ENCODE data around the gene GBGT1. TPM values are rescaled to one million over a fixed set of nuclear protein-coding genes. Genes with fewer than 3 reads are reported as not detected.
"Not testable (repeated sequence)": the region's sequence is repeated elsewhere in the genome, so short reads cannot be mapped to it uniquely, and the experiment has no call there.

Gene GBGT1
- total and polyA plus RNA-seq, 7 donors, result 1.6 to 4.4 (median 2.9) TPM

DNA sequence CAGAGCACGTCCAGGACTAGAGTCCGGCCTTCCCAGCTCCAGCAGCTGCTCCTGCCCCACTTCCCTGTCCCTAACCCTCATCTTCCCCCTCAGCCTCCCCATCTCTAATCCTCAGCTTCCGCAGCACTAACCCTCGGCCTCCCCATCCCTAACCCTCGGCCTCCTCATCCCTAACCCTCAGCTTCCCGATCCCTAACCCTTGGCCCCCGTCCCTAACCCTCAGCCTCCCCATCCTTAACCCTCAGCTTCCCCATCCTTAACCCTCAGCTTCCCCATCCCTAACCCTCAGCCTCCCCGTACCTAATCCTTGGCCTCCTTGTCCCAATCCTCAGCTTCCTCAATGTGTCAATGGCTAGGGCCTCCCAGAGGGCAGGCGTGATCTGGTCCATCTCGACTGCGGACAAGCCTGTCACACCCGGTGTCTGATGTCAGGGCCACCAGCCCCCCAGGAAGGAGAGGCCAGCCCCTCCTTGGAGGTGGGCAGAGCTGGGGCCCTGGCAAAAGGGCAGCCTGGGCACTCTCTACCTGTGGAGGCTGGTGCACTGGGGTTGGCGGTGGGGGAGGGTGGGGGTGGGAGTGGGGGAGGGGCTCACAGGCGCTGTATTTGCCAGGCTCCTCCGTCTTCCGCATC lies 43.9 kb upstream of the GBGT1 start:
- intact Hi-C loops (cut with DNase I), result no loop called here
- Histone ChIP-seq H3K9me3 (no peaks in the 10 kb centered on the region), H3K4me3 (no peak overlapping the region), H3K36me3 (ENCODE audit: insufficient read depth in 1 of 2, low read depth in 1 of 2) (no peaks in the 10 kb centered on the region), H3K4me1 (no peaks in the 10 kb centered on the region), H3K27ac (no peak overlapping the region), H3K27me3 (ENCODE audit: insufficient read depth in 3 of 3, low read length in 2 of 3) (peaks cover 0 to 27% (median 10%) of the 10 kb centered on the region in 3 donors)
- DNase-seq, result no peak
- 73 to 74% (median 74%) methylated on average over 15 to 16 of the region's 16 CpGs for WGBS, 3 donors
- ATAC-seq, result no peak
- no peak for TF ChIP-seq CTCF (IDR thresholded peaks at IDR 0.05)

DNA sequence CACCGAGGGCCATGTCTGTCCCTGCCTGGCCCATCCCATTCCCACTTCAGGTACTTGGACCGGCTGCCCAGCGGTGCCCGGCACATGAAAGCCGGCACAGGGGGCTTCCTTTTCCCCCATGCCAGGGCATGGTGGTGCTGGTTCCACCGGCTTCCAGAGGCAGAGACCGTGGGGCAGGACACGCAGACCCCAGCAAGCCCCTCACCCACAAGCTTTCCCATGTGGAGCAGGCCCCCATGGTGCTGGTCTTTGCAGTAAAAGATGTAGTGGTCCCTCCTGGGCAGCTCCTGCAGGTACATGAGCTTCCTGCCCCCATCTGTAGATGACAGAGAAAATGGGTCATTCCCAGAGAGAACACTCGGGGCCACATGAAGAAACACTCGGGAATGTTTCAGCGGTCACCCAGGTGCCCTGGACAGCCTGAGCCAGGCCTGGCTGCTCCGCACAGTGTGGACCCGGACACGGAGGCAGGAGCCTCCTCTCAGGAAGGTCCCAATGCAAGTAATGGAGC lies 43.4 kb upstream of the GBGT1 start:
- H3K27me3 ChIP-seq (ENCODE audit: insufficient read depth in 3 of 3, low read length in 2 of 3), result peaks cover 0 to 27% (median 10%) of the 10 kb centered on the region in 3 donors
- peak in 1 of 2 donors; percentile 29 for DNase-seq

GRCh38 chr9:133205996-133206931 lies 42.5 kb upstream of the GBGT1 start:
- Histone ChIP-seq H3K4me1 (no peaks in the 10 kb centered on the region), H3K4me3 (no peak overlapping the region), H3K36me3 (ENCODE audit: insufficient read depth in 1 of 2, low read depth in 1 of 2) (no peaks in the 10 kb centered on the region), H3K9me3 (no peaks in the 10 kb centered on the region), H3K27ac (no peak overlapping the region), H3K27me3 (ENCODE audit: insufficient read depth in 3 of 3, low read length in 2 of 3) (peaks cover 0 to 27% (median 10%) of the 10 kb centered on the region in 3 donors)
- no peak for TF ChIP-seq CTCF (IDR thresholded peaks at IDR 0.05)
- 75 to 80% (median 79%) methylated on average over 30 to 35 of the region's 35 CpGs for WGBS, 3 donors
- ATAC-seq (no peak), DNase-seq (peak in 1 of 2 donors; percentile 48)
- intact Hi-C loops (cut with DNase I), result no loop called here

More for the DNA sequence above, 43.4 kb upstream of the GBGT1 start:
- no peak for TF ChIP-seq CTCF (IDR thresholded peaks at IDR 0.05)
- Histone ChIP-seq H3K36me3 (ENCODE audit: insufficient read depth in 1 of 2, low read depth in 1 of 2) (no peaks in the 10 kb centered on the region), H3K9me3 (no peaks in the 10 kb centered on the region), H3K4me1 (no peaks in the 10 kb centered on the region), H3K4me3 (no peak overlapping the region), H3K27ac (no peak overlapping the region)
- 81 to 85% (median 82%) methylated on average over 14 of the region's 14 CpGs for WGBS, 3 donors
- intact Hi-C loops (cut with DNase I), result no loop called here
- ATAC-seq, result no peak

DNA sequence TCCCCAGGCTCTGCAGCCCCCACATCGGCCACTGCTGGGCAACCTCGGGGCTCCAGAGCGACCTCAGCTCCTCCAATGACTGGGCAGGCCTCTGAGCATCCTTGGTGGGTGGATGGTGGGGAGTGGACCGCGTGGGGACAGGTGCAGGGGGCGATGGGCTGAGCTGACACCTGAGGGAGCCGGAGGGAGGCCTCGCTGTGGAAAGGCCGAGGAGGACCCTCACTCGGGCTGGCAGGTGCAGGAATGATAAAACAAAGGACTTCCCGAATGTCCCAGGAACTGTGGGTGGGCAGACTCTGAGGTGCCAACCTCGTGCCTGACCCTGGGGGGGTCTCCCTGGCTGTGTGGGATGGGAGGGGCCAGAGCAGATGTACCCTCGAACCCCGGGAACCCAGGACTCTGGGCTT lies 41.8 kb upstream of the GBGT1 start:
- H3K4me1 ChIP-seq; H3K9me3 ChIP-seq; H3K4me3 ChIP-seq; H3K27ac ChIP-seq; intact Hi-C loops (cut with DNase I); H3K36me3 ChIP-seq (ENCODE audit: insufficient read depth in 1 of 2, low read depth in 1 of 2); ATAC-seq: not testable (repeated sequence)
- peak in 1 of 2 donors; percentile 30 for DNase-seq
- peaks cover 0 to 29% (median 6%) of the 10 kb centered on the region in 3 donors for H3K27me3 ChIP-seq (ENCODE audit: insufficient read depth in 3 of 3, low read length in 2 of 3)
- WGBS, 3 donors, result 66 to 71% (median 68%) methylated on average over 12 to 14 of the region's 14 CpGs

GRCh38 chr9:133204993-133205336 lies 41.3 kb upstream of the GBGT1 start:
- no peak for TF ChIP-seq CTCF (IDR thresholded peaks at IDR 0.05)
- DNase-seq (no peak), ATAC-seq (no peak)
- Histone ChIP-seq H3K36me3 (ENCODE audit: insufficient read depth in 1 of 2, low read depth in 1 of 2) (no peaks in the 10 kb centered on the region), H3K27me3 (ENCODE audit: insufficient read depth in 3 of 3, low read length in 2 of 3) (peaks cover 0 to 31% (median 4%) of the 10 kb centered on the region in 3 donors), H3K27ac (no peak overlapping the region), H3K9me3 (no peaks in the 10 kb centered on the region), H3K4me3 (no peak overlapping the region), H3K4me1 (no peaks in the 10 kb centered on the region)
- intact Hi-C loops (cut with DNase I), result no loop called here
- 71 to 75% (median 74%) methylated on average over 8 of the region's 8 CpGs for WGBS, 3 donors

Measured in psoas muscle (tissue), 8 donors.